NCI-H2196 (cell line): ENCODE results near the gene LRRC9.
"Not testable (repeated sequence)": the region's sequence is repeated elsewhere in the genome, so short reads cannot be mapped to it uniquely, and the experiment has no call there.

Experiments
- DNase-seq: peaks from one replicate; lab custom pipeline; 2025; ENCODE audit not compliant: unreplicated experiment; lab: John Stamatoyannopoulos, UW

LRRC9 gene

GRCh38 chr14:59919570-59920377 lies at the start of gene LRRC9:
TSS of gene LRRC9 (plus strand) at chr14:59920144.
- peak; percentile 83 for DNase-seq

- peak; percentile 57 for DNase-seq
Observed at GRCh38 chr14:59870277-59871165, 49.4 kb upstream of the LRRC9 start, which contains the start of gene RTN1. TSS of gene RTN1 (minus strand) at chr14:59870776. CDS start at chr14:59870630, 146 bp downstream.

DNA sequence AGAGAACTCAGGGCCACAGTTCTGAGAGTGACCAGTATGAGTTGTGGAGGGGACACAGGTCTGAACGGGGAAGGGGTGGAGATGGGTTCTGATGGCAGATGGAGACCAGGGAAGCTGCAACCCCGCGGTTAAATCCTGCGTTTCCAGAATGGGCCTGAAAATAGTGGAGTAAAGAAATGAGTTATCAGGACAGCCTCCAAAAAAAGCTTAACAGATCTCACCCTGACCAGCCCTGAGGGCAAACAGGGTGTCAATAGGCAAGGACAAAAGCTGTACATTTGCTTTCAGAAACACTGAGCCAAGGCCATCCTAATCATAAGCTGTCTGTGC lies 48.8 kb upstream of the LRRC9 start:
- DNase-seq = no peak

DNA sequence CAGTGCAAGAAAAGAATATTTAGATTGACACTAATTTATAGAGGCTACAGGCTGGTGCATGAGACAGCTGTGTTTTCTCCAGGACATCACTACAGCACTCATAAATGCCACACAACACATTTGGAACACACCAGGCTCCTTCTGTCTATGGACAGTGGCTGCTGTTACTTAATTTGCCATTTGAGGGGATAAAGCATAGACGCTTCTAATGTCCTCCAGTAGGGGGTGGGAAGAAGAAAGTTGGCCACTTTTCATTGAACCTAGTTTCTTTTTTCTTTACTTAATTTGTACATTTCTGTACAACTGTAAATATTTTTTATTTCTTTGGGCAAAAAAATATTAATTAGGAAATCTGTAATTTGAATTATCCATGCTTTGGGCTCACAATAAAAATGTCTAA lies 37.0 kb upstream of the LRRC9 start:
- no peak for DNase-seq

- DNase-seq = no peak
Observed at GRCh38 chr14:59890676-59891075, 29.3 kb upstream of the LRRC9 start.

DNA sequence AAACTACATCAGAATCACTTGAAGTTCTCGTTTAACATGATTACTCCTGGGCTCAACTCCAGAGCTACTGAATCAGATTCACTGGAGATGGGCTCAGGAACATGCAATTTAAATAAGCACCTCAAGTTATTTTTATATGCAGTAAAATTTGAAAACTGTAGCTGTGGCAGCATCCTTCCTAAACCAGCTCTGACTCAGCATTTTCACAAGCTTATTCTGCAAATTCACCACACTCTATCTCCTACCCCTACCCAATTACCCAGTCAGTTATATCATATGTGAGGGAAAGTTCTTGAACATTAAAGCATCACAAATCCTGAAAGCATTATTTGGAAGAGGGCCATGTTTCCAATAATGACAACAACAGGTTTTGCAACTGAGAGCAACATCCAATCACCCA lies 24.2 kb upstream of the LRRC9 start:
- no peak for DNase-seq

DNA sequence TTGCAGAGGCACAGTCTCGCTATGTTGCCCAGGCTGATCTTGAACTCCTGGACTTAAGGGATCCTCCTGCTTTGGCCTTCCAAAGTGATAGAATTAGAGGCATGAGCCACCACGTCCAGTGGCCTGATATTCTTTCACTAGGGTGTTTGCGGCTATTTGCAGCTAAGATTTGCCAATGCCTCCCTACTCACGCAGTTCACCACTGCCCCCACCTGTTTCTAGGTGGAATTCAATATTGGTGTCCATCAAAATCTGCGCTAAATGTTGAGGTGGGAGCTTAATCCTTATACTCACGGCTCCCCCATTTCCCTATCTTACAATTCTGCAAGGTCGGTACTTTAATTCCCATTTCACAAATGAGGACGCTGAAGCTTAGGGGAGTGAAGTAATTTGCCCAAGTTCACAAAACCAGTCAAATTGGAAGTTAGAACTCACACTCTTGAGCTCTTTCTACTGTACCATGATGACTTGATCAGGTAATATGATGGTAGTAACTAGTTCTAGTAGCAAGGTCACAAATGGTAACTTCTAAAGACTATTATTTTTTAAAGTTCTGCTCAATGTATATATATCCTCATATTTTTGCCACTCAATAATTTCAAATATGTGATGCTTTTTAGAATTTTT lies 22.1 kb upstream of the LRRC9 start:
- peak; percentile 21 for DNase-seq

DNA sequence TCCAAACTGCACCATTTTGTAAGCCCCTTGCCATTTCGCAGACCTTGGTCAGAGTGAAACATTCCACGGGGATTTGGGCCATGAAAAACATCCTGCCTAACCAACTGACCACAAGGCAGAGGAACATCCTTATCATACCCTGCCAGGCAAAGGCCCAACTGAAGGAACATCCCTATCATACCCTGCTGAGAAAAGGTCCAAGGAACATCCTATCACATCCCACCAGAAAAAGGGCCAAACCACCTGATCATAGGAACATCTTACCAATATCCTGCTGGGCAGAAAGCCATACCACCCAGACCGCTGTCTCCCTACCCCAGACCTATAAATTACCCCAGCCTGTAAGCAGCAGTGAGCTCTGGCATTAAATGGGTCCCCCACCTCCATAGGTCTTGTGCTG lies 19.4 kb upstream of the LRRC9 start:
- DNase-seq = no peak

- no peak for DNase-seq
Observed at GRCh38 chr14:59904184-59904583, 15.8 kb upstream of the LRRC9 start.

DNA sequence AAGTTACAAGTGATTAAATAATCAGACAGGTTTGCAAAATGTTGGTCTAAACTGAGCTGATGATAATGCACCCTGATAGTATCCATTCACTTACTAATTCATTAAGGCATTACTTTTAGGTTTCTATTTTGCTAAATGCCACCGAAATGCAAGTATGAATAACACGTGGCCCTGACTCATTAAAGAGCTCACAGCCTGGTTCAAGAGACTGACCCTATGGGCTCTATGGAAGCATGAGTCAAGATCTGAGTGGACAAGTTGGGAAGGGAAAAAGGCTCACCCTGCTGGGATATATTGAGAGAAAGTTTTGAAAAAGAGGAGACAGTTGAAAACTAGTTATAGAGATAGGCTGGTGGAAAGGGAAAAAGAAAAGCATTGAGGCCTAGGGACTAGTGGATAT lies 14.8 kb upstream of the LRRC9 start:
- no peak for DNase-seq

DNA sequence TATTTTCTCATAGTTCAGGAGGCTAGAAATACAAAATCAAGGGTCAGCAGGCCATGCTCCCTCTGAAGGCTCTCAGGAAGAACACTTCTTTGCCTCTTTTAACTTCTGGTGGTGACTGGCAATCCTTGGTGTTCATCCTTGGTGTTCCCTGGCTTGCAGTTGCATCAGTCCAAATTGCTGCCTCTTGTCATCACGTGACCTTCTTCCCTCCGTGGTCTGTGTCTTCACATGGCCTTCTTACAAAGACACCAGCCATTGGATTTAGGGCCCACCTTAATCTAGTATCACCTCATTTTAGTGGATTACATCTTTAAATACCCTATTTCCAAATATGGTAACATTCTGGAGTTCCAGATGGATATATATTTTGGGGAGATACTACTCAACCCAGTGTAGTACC lies 7.5 kb upstream of the LRRC9 start:
- no peak for DNase-seq

GRCh38 chr14:59913187-59913586 lies 6.8 kb upstream of the LRRC9 start:
- DNase-seq = no peak

DNA sequence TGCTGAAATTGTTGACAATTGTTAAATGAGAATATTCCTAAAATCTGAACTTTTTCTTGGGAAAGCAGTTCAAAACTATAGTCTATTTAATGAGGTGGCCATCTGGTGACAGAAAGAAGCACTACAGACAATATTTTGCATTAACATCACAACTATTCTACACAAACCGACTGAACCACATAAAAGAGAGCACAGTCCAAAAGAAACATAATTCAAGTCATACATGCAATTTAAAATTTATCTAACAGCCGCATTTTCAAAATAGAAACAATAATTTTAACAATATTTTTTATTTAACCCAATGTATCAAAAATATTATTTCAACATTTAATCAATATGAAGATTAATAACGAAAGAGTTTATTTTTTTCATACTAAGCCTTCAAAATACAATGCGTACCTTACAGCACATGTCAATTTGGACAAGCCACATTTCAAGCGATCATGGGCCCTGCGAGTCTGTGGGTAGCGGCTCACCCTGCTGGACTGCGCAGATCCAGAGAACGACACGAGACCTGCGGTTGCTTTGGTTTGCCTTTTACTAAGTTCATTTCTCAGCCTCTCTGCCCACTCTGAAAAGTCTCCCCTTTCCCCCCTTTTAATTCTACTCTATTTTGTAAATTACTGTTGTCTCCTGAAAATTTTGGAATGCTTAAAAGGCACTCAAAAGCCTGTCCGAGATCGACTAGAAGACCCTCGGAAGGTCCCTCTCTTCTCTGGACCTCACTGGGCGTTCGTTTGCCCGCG lies 947 bp upstream of the LRRC9 start:
- peak; percentile 37 for DNase-seq

GRCh38 chr14:59920378-59920683 lies 387 bp downstream of the LRRC9 start:
- no peak for DNase-seq

- DNase-seq = no peak
Observed at GRCh38 chr14:59925797-59926196, 5.9 kb downstream of the LRRC9 start.

- DNase-seq = no peak
Observed at GRCh38 chr14:59926534-59926933, 6.6 kb downstream of the LRRC9 start.

- DNase-seq = no peak
Observed at GRCh38 chr14:59931237-59931636, 11.3 kb downstream of the LRRC9 start.

DNA sequence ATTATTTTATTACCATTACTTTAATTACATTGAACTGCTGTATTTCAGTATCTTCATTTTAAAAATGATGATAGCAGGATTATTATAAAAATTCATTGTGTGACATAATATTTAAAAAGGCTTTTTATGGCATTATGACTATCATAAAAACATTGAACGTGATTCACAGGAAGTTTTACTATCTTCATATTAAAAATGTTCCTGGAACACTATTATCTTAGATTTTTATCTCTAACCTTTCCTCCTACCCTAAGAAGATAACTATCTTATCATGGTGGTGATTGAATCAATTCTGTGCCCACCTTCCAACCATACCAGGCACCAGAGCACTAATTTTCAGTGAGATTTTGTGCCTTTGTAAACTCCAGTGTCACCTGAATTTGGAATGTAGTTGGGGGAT lies 16.2 kb downstream of the LRRC9 start:
- DNase-seq = no peak

DNA sequence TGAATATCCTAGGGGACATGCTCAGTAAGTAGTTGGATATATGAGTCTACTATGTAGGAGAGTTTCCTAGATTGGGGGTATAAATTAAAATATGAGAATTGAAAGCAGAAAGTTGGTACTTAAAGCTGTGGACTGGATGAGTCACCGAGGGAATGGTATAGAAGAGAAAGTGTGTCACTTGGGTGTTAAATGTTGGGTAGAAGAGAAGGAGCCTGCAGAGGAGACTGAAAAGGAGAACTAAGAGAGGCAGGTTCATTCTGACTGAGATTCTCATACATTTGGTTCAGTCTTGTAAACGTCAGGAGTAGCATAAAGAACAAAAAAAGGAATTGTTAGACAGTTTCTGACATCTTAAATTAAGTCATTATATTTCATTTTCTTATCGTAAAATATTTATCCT lies 19.9 kb downstream of the LRRC9 start:
- no peak for DNase-seq

- not testable (repeated sequence) for DNase-seq
Observed at GRCh38 chr14:59942296-59942862, 22.4 kb downstream of the LRRC9 start.

DNA sequence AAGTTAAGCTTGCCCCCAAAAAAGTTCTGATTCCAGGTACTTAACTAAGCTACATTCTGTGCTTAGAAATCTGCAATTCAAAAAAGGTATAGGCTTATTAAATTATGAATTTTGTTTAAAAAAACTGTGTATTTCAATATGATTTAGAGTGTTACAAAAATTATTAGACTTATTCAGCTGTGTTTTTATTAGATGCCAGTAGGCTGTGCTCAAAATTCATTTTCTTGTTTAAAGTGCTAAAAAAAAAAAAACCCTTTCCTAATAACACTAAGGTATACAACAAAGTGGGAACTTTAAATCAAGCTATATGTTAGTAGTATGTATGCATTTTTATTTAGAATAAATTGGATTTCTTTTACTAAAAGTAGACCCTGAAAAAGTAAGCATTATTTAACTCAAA lies 25.0 kb downstream of the LRRC9 start:
- no peak for DNase-seq
